Gastroesophageal sphincter (tissue), 4 donors: Measurements from ENCODE around the gene ACVR1B. TPM values are rescaled to one million over a fixed set of nuclear protein-coding genes. Genes with fewer than 3 reads are reported as not detected.

Source experiments
- ATAC-seq: fragments of 150-250 bp; one replicate; pipeline ENCODE4 v1.9.1; 2016; ENCODE audit warnings: mild to moderate bottlenecking, moderate library complexity
- H3K27ac ChIP-seq, 4 donors: fragments of 200-600 bp; sonication (generic) in 3 of 4; 1 replicate in 3 of 4; 2 replicates in 1 of 4; pipeline ENCODE4 v1.5.1; 2016 to 2019
- H3K27me3 ChIP-seq: fragments of 200-600 bp; sonication (generic); one replicate; pipeline ENCODE4 v1.5.1; 2019
- H3K36me3 ChIP-seq, 2 donors: fragments of 200-600 bp; sonication (generic); one replicate each; pipeline ENCODE4 v1.5.1; 2019; ENCODE audit warnings: control low read depth in 1 of 2
- H3K4me1 ChIP-seq, 3 donors: fragments of 200-600 bp; sonication (generic); 1 replicate in 2 of 3; 2 replicates in 1 of 3; pipeline ENCODE4 v1.5.1; 2016 to 2019; ENCODE audit warnings: control low read depth in 2 of 3
- H3K4me3 ChIP-seq, 2 donors: fragments of 200-600 bp; sonication (generic); one replicate each; pipeline ENCODE4 v1.5.1; 2019; ENCODE audit warnings: mild to moderate bottlenecking in 1 of 2, moderate library complexity in 1 of 2
- H3K9me3 ChIP-seq, 3 donors: fragments of 200-600 bp; sonication (generic); one replicate each; pipeline ENCODE4 v1.5.1; 2017 to 2019; ENCODE audit warnings: control low read depth in 2 of 3
- EP300 ChIP-seq: sonication (generic); formaldehyde crosslinking; IDR thresholded peaks from one replicate; pipeline ENCODE4 v1.6.1; 2017; ENCODE audit warnings: antibody characterized with exemption, mild to moderate bottlenecking
- POLR2A ChIP-seq, 2 donors: fragments of 450-650 bp; IDR thresholded peaks; one replicate each; pipeline ENCODE4 v1.6.1; 2017; ENCODE audit warnings: antibody characterized with exemption in 2 of 2, mild to moderate bottlenecking in 2 of 2, moderate library complexity in 1 of 2
- POLR2AphosphoS5 ChIP-seq: sonication (generic); formaldehyde crosslinking; IDR thresholded peaks from one replicate; pipeline ENCODE4 v1.6.1; 2017; ENCODE audit warnings: antibody characterized with exemption
- WGBS, 2 donors: methylation state at CpG; one replicate each; pipeline ENCODE4 v1.1.5; 2018; ENCODE audit warnings: low coverage in 1 of 2; 5-methylcytosine and 5-hydroxymethylcytosine counted together
- total RNA-seq, 4 donors: library from RNA; depleted of rRNA; stranded (reverse); fragments of >200 nt; gene quantifications; one replicate each; pipeline ENCODE4 v1.1.0, GENCODE V29; 2016
- TF ChIP-seq, protein P1 (sequence below), 4 experiments: fragments of 200-600 bp in 2 of 4; fragments of 450-650 bp in 2 of 4; sonication (generic) in 1 of 4; IDR thresholded peaks; one replicate each; pipeline ENCODE4 v1.5.1; 2017 to 2019; ENCODE audit warnings: antibody characterized with exemption in 4 of 4, mild to moderate bottlenecking in 2 of 4, moderate library complexity in 2 of 4

Gene ACVR1B
- total RNA-seq, 4 donors from 2014 or later = 6.5 to 17.9 (median 10.5) TPM

- Histone ChIP-seq H3K4me1 (peaks cover 0 to 87% (median 46%) of the 10 kb centered on the region in 3 donors), H3K27ac (peak overlapping the region in 3 of 4 donors; percentile 53 to 93 (median 88)), H3K27me3 (peaks cover 81% of the 10 kb centered on the region), H3K9me3 (no peaks in the 10 kb centered on the region), H3K36me3 (peaks cover 0 to 6% of the 10 kb centered on the region in 2 donors), H3K4me3 (peak overlapping the region in 1 of 2 donors; percentile 16)
- 63% methylated on average over 3 of the region's 6 CpGs; no CpG with 5 or more reads in 1 of the 2 donors for WGBS, 2 donors
- TF ChIP-seq POLR2A (IDR thresholded peaks at IDR 0.05) = no peak
- TF ChIP-seq EP300 = no peak
- no peak for TF ChIP-seq POLR2AphosphoS5
- TF ChIP-seq, protein P1, sequence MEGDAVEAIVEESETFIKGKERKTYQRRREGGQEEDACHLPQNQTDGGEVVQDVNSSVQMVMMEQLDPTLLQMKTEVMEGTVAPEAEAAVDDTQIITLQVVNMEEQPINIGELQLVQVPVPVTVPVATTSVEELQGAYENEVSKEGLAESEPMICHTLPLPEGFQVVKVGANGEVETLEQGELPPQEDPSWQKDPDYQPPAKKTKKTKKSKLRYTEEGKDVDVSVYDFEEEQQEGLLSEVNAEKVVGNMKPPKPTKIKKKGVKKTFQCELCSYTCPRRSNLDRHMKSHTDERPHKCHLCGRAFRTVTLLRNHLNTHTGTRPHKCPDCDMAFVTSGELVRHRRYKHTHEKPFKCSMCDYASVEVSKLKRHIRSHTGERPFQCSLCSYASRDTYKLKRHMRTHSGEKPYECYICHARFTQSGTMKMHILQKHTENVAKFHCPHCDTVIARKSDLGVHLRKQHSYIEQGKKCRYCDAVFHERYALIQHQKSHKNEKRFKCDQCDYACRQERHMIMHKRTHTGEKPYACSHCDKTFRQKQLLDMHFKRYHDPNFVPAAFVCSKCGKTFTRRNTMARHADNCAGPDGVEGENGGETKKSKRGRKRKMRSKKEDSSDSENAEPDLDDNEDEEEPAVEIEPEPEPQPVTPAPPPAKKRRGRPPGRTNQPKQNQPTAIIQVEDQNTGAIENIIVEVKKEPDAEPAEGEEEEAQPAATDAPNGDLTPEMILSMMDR (IDR thresholded peaks at IDR 0.05) = no peak
- no peak for ATAC-seq
Measured at GRCh38 chr12:51910168-51910567, 41.3 kb upstream of the ACVR1B start.

DNA sequence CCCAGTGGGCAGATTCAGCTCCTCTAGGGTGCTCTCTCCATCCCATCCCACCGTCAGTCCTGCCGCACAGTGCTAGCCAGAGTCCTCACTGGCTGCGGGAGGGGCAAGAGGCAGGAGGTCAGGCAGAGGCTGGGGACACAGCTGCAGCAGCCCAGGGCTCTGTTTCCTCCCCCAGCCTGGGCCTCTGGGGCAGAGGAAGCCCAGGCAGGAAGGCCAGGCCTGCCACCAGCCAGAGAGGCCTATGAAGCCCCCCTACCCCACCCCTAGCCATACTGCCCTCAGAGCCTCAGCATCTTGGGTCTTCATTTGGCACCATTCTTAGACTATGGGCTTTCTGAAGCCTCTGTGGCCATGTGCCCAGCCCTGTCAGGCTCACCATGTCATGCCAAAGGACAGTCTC is 40.8 kb upstream of the ACVR1B start:
- Histone ChIP-seq H3K27ac (peak overlapping the region in 3 of 4 donors; percentile 53 to 93 (median 88)), H3K9me3 (no peaks in the 10 kb centered on the region), H3K4me1 (peaks cover 0 to 82% (median 46%) of the 10 kb centered on the region in 3 donors), H3K36me3 (peaks cover 0 to 11% of the 10 kb centered on the region in 2 donors), H3K4me3 (peak overlapping the region in 1 of 2 donors; percentile 16), H3K27me3 (peaks cover 78% of the 10 kb centered on the region)
- WGBS, 2 donors = no CpG with 5 or more reads among the region's 3 CpGs
- no peak for ATAC-seq
- TF ChIP-seq POLR2A (IDR thresholded peaks at IDR 0.05) (no peak), POLR2AphosphoS5 (no peak), EP300 (no peak)
- TF ChIP-seq, protein P1 (IDR thresholded peaks at IDR 0.05) = no peak

DNA sequence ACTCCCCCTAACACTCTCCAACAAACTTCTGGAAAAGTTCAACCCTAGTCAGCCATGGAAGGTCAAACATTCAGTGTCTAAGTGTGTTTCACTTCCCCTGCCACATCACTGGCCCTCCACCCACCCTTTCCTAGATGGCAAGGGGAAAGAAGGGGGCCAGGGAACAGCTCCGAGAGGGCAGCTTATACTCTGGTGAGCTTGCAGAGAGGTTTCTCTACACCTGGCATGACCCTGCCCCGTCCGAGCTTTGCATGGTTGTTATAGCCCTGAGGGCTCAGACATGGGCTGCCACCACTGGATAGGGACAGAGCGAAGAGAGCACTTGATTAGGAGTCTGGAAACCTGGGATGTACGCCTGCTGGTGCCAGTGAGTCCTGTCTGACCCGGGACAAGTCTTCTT is 40.2 kb upstream of the ACVR1B start:
- TF ChIP-seq, protein P1 (IDR thresholded peaks at IDR 0.05) = no peak
- TF ChIP-seq POLR2A (IDR thresholded peaks at IDR 0.05) (no peak), POLR2AphosphoS5 (no peak), EP300 (no peak)
- Histone ChIP-seq H3K9me3 (no peaks in the 10 kb centered on the region), H3K36me3 (peaks cover 0 to 17% of the 10 kb centered on the region in 2 donors), H3K4me1 (peaks cover 0 to 76% (median 42%) of the 10 kb centered on the region in 3 donors), H3K4me3 (no peak overlapping the region), H3K27me3 (peaks cover 72% of the 10 kb centered on the region), H3K27ac (peak overlapping the region in 3 of 4 donors; percentile 53 to 93 (median 88))
- ATAC-seq = no peak
- 55 to 80% methylated on average over 1 to 4 of the region's 6 CpGs for WGBS, 2 donors

GRCh38 chr12:51911788-51912711 is 39.4 kb upstream of the ACVR1B start:
- peak; percentile 65 for ATAC-seq
- peak overlapping the region in 3 of 4 donors; percentile 53 to 93 (median 88) for H3K27ac ChIP-seq
- WGBS, 2 donors = 50 to 80% methylated on average over 1 to 8 of the region's 8 CpGs
- H3K4me1 ChIP-seq = peaks cover 0 to 69% (median 37%) of the 10 kb centered on the region in 3 donors
- peaks cover 64% of the 10 kb centered on the region for H3K27me3 ChIP-seq
- peaks cover 0 to 18% of the 10 kb centered on the region in 2 donors for H3K36me3 ChIP-seq
- peak overlapping the region in 1 of 2 donors; percentile 22 for H3K4me3 ChIP-seq
- no peaks in the 10 kb centered on the region for H3K9me3 ChIP-seq
- no peak for TF ChIP-seq POLR2A (IDR thresholded peaks at IDR 0.05)
- TF ChIP-seq POLR2AphosphoS5 = no peak
- TF ChIP-seq EP300 = no peak
- TF ChIP-seq, protein P1 (IDR thresholded peaks at IDR 0.05) = no peak
